NCI-H2029 (cell line): ENCODE data around the gene CLEC9A.
"Not testable (repeated sequence)": the region's sequence is repeated elsewhere in the genome, so short reads cannot be mapped to it uniquely, and the experiment has no call there.

ENCODE experiments used
- DNase-seq: peaks from one replicate; lab custom pipeline; 2025; lab: John Stamatoyannopoulos, UW

The CLEC9A gene

DNA sequence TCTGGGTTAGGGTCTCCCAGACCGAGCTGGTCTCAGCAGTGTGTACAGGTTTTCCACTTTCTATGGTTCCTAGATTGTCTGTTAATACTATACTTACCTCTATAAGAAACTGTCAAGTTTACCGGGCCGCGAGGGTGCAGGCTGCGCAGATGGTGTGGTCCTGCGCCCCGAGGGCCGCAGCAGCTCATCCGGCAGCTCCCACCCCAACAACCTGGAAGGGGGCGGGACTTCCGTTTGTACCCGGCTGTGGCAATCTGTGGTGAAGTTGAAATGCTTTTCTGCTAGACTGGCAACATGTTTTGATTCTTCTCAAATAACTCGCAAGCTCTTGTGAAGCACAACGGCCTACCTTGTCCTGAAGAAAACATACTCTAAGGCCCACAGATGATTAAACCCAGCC lies at the start of gene CLEC9A:
TSS of gene CLEC9A (plus strand) at position 237 of the 400 bp plus-strand sequence. CDS start 22,006 bp downstream, outside the sequence.
- no peak for DNase-seq

DNA sequence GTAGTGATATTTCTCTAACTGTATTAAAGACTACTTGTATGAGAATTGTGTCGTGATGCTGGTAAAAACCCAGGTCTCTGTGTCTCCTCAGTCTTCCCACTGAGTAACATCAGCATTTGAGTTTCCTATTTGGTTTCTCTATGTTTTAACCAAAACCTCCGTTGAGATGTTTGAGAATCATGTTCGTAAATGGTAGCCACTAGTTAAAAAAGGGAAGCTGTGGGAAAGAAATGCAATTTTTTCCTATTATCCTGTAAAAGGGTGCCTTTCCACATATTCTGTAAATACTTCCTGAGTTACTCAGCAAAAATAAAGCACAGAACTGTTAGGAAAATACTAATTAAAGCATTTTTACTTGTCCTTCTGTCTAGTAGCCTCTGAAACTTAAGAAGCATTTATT lies 38.6 kb upstream of the CLEC9A start:
- DNase-seq: no peak

DNA sequence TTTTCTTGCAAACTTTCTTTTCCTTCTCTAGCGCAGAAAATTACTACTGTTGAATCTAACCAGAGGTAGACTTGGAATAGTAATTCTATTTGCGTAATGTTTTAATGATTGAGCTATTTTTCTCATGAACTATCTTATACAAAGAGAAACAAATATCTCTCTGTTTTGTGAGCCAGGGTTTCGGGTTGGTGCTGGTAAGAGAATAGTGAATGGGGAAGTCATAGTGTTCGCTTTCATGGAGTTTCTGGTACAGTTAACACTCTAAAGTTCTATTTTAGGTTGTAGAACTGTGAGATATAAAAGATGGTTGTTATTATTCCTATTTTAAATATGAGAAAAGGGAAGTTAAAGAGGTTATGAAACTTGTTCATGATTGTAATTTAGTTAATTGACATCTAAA lies 38.2 kb upstream of the CLEC9A start:
- no peak for DNase-seq

- no peak for DNase-seq
Observed at GRCh38 chr12:9999016-9999415, 31.5 kb upstream of the CLEC9A start, which contains the start of gene CLEC1B. TSS of gene CLEC1B (minus strand) at chr12:9999121. CDS start at chr12:9999100, 21 bp downstream.

GRCh38 chr12:10001171-10001776 lies 29.2 kb upstream of the CLEC9A start:
- DNase-seq: no peak

- no peak for DNase-seq
Observed at GRCh38 chr12:10012630-10013330, 17.7 kb upstream of the CLEC9A start.

DNA sequence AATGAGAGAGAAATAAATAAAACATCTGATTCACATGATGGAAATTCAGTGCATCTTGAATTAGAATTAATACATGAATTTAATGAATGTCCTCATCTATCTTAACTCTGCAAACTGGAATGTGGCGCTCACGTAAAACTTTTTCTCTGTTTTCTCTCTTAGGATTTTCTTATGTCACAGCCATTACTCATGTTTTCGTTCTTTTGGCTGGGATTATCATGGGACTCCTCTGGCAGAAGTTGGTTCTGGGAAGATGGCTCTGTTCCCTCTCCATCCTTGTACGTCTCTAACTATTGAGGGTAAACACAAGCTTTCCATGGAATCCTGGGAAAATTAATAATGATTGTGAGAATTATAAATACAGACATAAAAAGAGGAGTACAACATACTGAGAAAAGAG lies 15.0 kb upstream of the CLEC9A start:
- no peak for DNase-seq

- DNase-seq: no peak
Observed at GRCh38 chr12:10016881-10017280, 13.6 kb upstream of the CLEC9A start.

DNA sequence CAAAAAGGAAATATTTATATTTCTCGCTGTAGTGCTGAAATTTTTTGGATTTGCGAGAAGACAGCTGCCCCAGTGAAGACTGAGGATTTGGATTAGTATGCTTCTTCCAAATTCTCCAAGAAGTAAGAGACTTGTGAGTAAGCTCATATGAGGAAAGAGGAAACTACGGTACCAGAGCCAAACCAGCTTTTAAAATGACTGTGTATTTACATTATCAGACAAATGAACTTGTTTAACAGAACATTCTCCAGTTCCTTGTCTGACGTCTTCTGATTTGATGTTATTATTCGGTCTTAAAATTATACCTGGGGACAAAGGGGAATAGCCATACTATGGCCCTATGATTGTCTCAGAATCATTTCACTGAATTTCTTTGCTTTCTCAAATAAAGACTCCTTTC lies 12.1 kb upstream of the CLEC9A start:
- no peak for DNase-seq

GRCh38 chr12:10021342-10021741 lies 9.1 kb upstream of the CLEC9A start:
- DNase-seq: no peak

DNA sequence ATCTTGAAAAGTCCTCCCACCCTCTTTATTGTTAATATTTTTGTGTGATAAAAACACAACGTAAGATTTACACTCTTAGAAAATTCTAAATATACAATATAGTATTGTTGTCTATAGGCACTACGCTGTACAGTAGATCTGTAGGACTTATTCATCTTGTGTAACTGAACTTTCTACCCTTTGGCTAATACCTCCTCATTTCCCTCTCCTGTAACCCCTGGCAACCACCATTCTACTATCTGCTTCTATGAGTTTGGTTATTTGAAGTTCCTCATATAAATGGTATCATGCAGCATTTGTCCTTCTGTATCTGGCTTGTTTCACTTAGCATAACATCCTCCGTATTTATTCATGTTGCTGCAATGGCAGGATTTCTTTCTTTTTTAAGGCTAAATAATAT lies 5.2 kb upstream of the CLEC9A start:
- DNase-seq: no peak

DNA sequence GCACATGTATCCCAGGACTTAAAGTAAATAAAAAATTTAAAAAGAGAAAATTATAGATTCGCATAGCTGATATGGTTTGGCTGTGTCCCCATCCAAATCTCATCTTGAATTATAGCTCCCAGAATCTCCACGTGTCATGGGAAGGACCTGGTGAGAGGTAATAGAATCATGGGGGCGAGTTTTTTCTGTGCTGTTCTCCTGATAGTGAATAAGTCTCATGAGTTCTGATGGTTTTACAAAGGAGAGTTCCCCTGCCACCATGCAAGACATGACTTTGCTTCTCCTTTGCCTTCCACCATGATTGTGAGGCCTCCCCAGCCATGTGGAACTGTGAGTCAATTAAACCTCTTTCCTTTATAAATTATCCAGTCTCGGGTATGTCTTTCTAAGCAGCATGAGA lies 3.8 kb upstream of the CLEC9A start:
- not testable (repeated sequence) for DNase-seq

DNA sequence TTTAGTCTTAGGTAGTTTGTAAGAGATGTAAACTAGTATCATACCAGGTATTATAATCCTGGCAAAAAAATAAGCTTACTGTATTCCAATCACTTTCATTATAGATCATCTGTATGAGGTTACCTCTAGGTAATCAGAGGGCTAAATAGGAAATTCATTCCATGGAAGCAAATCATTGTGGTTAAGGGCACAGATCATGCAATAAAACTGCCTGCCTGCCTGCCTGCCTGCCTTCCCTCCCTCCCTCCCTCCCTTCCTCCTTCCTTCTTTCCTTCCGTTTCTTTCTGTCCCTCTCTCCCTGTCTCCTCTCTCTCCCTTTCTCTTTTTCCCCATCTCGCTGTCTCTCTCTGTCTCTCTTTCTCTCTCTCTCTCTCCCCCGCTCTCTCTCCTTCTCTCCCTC lies 3.2 kb upstream of the CLEC9A start:
- DNase-seq: no peak

DNA sequence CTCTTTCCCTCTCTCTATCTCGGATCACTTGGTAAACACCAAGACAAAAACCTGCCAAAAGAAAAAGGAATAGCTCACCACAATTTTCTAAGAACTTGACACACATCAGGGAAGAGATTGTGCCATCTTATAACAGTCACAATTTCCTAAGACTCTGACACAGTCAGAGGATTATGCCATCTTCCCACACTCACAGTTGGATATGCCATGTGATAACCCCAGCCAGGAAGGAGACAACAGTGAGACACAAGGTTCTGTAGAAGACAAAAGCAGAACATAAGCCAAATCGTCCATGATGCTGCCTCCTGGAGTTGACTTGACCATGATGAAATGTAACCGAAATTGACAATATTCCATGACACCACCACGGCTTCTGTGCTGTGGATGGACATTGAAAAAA lies 2.8 kb upstream of the CLEC9A start:
- DNase-seq: no peak

DNA sequence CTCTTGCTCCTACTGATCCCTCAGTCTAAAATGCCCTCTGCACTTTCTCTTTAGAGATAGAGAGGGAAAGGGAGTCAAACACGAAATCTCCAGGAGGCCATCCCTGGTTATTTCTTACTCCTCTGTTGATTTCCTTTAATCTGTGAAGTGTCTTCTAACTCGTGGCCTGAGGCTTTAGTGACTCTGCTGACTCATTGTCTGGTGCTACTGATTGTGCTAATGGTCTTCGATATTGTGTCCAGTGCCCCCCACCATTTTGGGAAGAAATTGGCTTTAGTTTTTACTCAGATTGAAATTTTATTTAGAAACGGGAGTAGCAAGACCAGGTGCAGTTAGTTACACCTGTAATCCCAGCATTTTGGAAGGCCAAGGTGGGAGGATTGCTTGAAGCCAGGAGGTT lies 839 bp downstream of the CLEC9A start:
- DNase-seq: no peak

DNA sequence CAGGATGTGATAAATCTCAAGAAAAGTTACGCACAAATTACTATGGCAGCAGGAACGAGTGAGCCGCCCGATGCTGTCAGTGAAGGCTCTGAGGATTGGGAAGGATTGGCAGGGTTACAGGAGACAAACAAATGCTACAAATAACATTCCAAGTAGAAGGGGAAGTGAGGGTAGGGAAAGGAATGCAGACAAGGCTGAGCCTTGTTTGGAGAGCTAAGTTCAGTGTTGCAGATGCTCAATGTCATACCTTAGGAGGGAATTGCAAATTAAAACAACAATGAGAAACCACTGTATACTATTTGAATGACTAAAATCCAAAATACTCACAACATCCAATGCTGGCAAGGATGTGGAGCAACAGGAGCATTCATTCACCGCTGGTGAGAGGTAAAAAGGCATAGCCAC lies 1.3 kb downstream of the CLEC9A start:
- DNase-seq: no peak

GRCh38 chr12:10033783-10034545 lies 3.5 kb downstream of the CLEC9A start:
- DNase-seq: no peak

- no peak for DNase-seq
Observed at GRCh38 chr12:10042167-10042566, 11.7 kb downstream of the CLEC9A start.

DNA sequence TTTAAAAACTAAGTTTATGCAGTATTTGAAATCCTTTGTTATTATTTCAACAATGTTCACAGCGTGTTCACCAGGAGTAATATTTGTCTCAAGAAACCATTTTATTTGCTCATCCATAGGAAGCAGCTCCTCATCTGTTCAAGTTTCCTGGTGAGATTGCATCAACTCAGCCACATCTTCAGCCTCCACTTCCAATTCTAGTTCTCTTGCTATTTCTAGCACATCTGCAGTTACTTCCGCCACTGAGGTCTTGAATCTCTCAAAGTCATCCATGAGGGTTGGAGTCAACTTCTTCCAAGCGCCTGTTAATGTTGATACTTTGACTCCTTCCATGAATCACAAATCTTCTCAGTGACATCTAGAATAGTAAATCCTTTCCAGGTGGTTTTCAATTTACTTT lies 18.0 kb downstream of the CLEC9A start:
- no peak for DNase-seq

GRCh38 chr12:10052193-10052913 lies 21.9 kb downstream of the CLEC9A start:
- DNase-seq: no peak

GRCh38 chr12:10058387-10058786 lies 27.9 kb downstream of the CLEC9A start:
- DNase-seq: no peak

DNA sequence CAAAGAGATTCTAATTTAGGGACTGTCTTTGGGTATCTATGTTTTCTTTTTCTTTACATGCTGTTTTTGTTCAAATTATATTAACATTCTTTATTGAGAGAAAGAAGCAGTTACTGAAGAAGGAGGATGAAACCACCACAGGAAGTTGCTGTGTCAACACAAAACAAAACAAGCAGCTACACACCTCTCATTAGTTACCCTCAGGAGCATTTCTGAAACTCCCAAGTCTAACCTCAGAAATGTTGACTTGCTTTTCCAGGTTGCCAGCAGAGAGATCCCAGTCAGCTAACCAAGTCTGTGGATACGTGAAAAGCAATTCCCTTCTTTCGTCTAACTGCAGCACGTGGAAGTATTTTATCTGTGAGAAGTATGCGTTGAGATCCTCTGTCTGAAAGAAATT lies 34.8 kb downstream of the CLEC9A start:
- no peak for DNase-seq
